HepG2 (cell line): ENCODE results near the gene TMOD2. TPM values are rescaled to one million over a fixed set of nuclear protein-coding genes. Genes with fewer than 3 reads are reported as not detected.

Source experiments
- CCDC6 ChIP-seq: sonication (generic); formaldehyde crosslinking; IDR thresholded peaks from 2 replicates; pipeline ENCODE4 v1.8.1; 2022; ENCODE audit warnings: mild to moderate bottlenecking, missing genetic modification reagents, moderate library complexity
- HES4 ChIP-seq: sonication (generic); formaldehyde crosslinking; IDR thresholded peaks from 2 replicates; pipeline ENCODE4 v1.9.0; 2021; ENCODE audit warnings: mild to moderate bottlenecking, missing genetic modification reagents, borderline replicate concordance
- KDM2A ChIP-seq: sonication (generic); formaldehyde crosslinking; IDR thresholded peaks from 2 replicates; pipeline ENCODE4 v1.4.0; 2020; ENCODE audit warnings: low read depth, missing genetic modification reagents, borderline replicate concordance
- MAFG ChIP-seq: sonication (generic); formaldehyde crosslinking; IDR thresholded peaks from 2 replicates; pipeline ENCODE4 v1.5.1; 2020; ENCODE audit warnings: mild to moderate bottlenecking, missing genetic modification reagents
- NFE2L2 ChIP-seq: fragments of 150-350 bp; IDR thresholded peaks from 2 replicates; pipeline ENCODE4 v1.6.1; 2014; ENCODE audit warnings: low read length
- PRMT3 ChIP-seq: sonication (generic); formaldehyde crosslinking; IDR thresholded peaks from 2 replicates; pipeline ENCODE4 v1.8.1; 2022; ENCODE audit warnings: low read depth, mild to moderate bottlenecking, moderate library complexity, missing genetic modification reagents, borderline replicate concordance
- SNAPC2 ChIP-seq: sonication (generic); formaldehyde crosslinking; IDR thresholded peaks from 2 replicates; pipeline ENCODE4 v1.8.1; 2022; ENCODE audit warnings: mild to moderate bottlenecking, missing genetic modification reagents
- SP2 ChIP-seq: sonication (generic); formaldehyde crosslinking; IDR thresholded peaks from 2 replicates; pipeline ENCODE4 v1.5.1; 2020; ENCODE audit warnings: mild to moderate bottlenecking, missing genetic modification reagents
- TAF1 ChIP-seq: sonication (generic); formaldehyde crosslinking; IDR thresholded peaks from 2 replicates; pipeline ENCODE4 v1.4.0; 2020; ENCODE audit warnings: missing genetic modification reagents
- TARDBP ChIP-seq: sonication (generic); formaldehyde crosslinking; IDR thresholded peaks from 2 replicates; pipeline ENCODE4 v1.8.0; 2022; ENCODE audit warnings: mild to moderate bottlenecking, missing genetic modification reagents
- ZBTB42 ChIP-seq: sonication (generic); formaldehyde crosslinking; IDR thresholded peaks from 2 replicates; pipeline ENCODE4 v1.5.0; 2020; ENCODE audit warnings: mild to moderate bottlenecking, missing genetic modification reagents
- ZKSCAN5 ChIP-seq: sonication (generic); formaldehyde crosslinking; IDR thresholded peaks from 2 replicates; pipeline ENCODE4 v1.5.1; 2020; ENCODE audit warnings: mild to moderate bottlenecking, missing genetic modification reagents
- ZNF232 ChIP-seq: sonication (generic); formaldehyde crosslinking; IDR thresholded peaks from 2 replicates; pipeline ENCODE4 v1.4.0; 2020; ENCODE audit warnings: missing genetic modification reagents, borderline replicate concordance
- ZNF260 ChIP-seq: sonication (generic); formaldehyde crosslinking; IDR thresholded peaks from 2 replicates; pipeline ENCODE4 v1.4.0; 2020; ENCODE audit warnings: missing genetic modification reagents, low read depth, mild to moderate bottlenecking, borderline replicate concordance
- ZNF367 ChIP-seq: sonication (generic); formaldehyde crosslinking; IDR thresholded peaks from 2 replicates; pipeline ENCODE4 v1.4.0; 2020; ENCODE audit warnings: missing genetic modification reagents, borderline replicate concordance
- polyA plus RNA-seq, 8 experiments: library from polyadenylated mRNA; depleted of rRNA in 3 of 8; stranded (reverse) in 7 of 8; unstranded in 1 of 8; fragments of >200 nt; fragmentation: Illumina TruSeq in 4 of 8; extraction: Trizol in 4 of 8; gene quantifications; 2 replicates each; pipeline versions ENCODE4 v1.2.1 to v1.2.3, GENCODE V29; 2011 to 2016; ENCODE audit warnings: low read depth in 4 of 8, missing spikeins in 1 of 8, mixed read lengths in 1 of 8; ENCODE audit not compliant: insufficient read depth in 1 of 8
- total RNA-seq, 5 experiments: library from RNA; depleted of rRNA; stranded (reverse); fragments of >200 nt; fragmentation: Illumina TruSeq; extraction: Trizol; gene quantifications; 2 replicates each; pipeline ENCODE4 v1.2.3, GENCODE V29; 2016; ENCODE audit warnings: low read depth in 1 of 5
- TF ChIP-seq, protein P1 (sequence below): sonication (generic); formaldehyde crosslinking; IDR thresholded peaks from 2 replicates; pipeline ENCODE4 v1.8.0; 2022; ENCODE audit warnings: missing genetic modification reagents, mild to moderate bottlenecking, inconsistent platforms, borderline replicate concordance
- TF ChIP-seq, protein P2 (sequence below): sonication (generic); formaldehyde crosslinking; IDR thresholded peaks from 2 replicates; pipeline ENCODE4 v1.4.0; 2020; ENCODE audit warnings: missing genetic modification reagents; ENCODE audit errors: not compliant biosample characterization
- TF ChIP-seq, protein P3 (sequence below), 2 experiments: sonication (generic) in 1 of 2; formaldehyde crosslinking in 1 of 2; IDR thresholded peaks; 2 replicates each; pipeline versions ENCODE4 v1.5.1 to v1.6.1; 2011 to 2020; ENCODE audit warnings: borderline replicate concordance in 1 of 2, low read depth in 1 of 2, low read length in 1 of 2, mild to moderate bottlenecking in 1 of 2, missing genetic modification reagents in 1 of 2, moderate library complexity in 1 of 2
- TF ChIP-seq, protein P4 (sequence below): IDR thresholded peaks from 2 replicates; pipeline ENCODE4 v1.6.1; 2016; ENCODE audit warnings: low read depth, control low read depth
- TF ChIP-seq, protein P5 (sequence below): sonication (generic); formaldehyde crosslinking; IDR thresholded peaks from 2 replicates; pipeline ENCODE4 v1.5.0; 2020; ENCODE audit warnings: mild to moderate bottlenecking, missing genetic modification reagents, borderline replicate concordance

Gene TMOD2
- total and polyA plus RNA-seq, 2 of the 13 experiments (the other 11 are each of a cell fraction or from before 2014, with no cell fraction given) = 0.01 to 0.02 TPM

DNA sequence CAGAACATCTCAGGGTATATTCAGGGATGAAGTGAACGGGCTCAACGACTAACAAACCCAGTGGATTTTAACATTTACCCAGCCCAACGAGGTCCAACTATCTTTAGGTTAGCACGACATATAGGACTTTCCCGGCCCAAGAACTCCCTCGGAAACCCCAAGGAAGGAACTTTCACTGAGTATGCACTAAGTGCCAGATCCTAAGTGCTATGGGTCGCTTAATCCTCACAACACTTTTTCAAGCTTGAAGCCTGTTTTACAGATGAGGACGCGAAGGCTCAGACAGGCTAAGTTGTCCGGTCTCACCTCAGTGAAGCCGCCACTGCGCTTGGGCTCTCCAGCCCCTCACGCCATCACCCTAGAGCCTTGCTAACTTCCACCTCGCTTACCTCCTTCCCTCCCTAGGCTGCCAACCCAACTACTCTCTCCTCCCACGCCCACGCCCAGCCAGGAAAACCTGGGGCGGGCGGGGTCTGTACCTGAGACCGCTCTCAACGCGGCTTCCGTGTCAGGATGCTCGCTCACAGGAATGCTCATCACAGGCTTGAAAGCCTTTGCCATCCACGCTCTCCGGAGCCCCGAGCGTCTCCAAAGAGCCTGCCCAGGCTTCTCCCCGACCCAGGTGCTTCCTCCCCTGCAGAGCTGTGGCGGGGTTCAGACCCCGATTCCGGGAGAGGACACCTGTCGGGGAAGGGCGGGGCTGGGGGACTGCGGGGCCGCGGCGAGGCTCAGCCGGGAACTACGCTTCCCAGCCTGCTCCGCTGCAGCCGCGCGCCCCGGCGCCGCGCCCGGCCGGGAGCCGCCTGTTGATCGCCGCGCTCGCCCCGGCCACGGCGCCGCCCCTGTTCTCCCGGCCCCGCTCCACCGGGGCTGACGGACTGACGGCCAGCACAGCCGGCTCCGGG is at the start of gene TMOD2 (continued):
- TF ChIP-seq, protein P1, sequence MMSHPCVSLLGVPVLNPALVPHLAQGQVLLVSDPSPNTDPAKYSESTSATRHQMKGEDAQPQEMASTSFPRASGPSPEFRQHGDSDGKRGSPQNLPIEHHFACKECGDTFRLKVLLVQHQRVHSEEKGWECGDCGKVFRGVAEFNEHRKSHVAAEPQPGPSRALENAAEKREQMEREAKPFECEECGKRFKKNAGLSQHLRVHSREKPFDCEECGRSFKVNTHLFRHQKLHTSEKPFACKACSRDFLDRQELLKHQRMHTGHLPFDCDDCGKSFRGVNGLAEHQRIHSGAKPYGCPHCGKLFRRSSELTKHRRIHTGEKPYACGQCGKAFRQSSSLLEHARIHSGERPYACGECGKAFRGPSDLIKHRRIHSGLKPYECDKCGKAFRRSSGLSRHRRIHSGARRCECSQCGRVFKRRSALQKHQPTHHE (CRISPR knock-in tag) = no peak
- TF ChIP-seq, protein P2, sequence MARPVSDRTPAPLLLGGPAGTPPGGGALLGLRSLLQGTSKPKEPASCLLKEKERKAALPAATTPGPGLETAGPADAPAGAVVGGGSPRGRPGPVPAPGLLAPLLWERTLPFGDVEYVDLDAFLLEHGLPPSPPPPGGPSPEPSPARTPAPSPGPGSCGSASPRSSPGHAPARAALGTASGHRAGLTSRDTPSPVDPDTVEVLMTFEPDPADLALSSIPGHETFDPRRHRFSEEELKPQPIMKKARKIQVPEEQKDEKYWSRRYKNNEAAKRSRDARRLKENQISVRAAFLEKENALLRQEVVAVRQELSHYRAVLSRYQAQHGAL (CRISPR knock-in tag) = no peak
- no peak for TF ChIP-seq NFE2L2
- TF ChIP-seq CCDC6 (CRISPR knock-in tag) = no peak
- TF ChIP-seq KDM2A (CRISPR knock-in tag) = peak; percentile 23; the same call in 1 of the 2 replicates
- TF ChIP-seq ZNF367 = no peak
- TF ChIP-seq SNAPC2 (CRISPR knock-in tag) = no peak
- TF ChIP-seq PRMT3 = no peak
- TF ChIP-seq ZNF260 (CRISPR knock-in tag) = no peak
- TF ChIP-seq, protein P3, sequence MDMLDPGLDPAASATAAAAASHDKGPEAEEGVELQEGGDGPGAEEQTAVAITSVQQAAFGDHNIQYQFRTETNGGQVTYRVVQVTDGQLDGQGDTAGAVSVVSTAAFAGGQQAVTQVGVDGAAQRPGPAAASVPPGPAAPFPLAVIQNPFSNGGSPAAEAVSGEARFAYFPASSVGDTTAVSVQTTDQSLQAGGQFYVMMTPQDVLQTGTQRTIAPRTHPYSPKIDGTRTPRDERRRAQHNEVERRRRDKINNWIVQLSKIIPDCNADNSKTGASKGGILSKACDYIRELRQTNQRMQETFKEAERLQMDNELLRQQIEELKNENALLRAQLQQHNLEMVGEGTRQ (IDR thresholded peaks at IDR 0.05; ENCODE audit: low read depth, low read length) = no peak
- TF ChIP-seq, protein P3 (CRISPR knock-in tag; IDR thresholded peaks at IDR 0.05; ENCODE audit: borderline replicate concordance) = no peak
- TF ChIP-seq ZBTB42 (CRISPR knock-in tag) = no peak
- TF ChIP-seq TAF1 (CRISPR knock-in tag) = no peak
- TF ChIP-seq MAFG (CRISPR knock-in tag) = no peak
- TF ChIP-seq, protein P4, sequence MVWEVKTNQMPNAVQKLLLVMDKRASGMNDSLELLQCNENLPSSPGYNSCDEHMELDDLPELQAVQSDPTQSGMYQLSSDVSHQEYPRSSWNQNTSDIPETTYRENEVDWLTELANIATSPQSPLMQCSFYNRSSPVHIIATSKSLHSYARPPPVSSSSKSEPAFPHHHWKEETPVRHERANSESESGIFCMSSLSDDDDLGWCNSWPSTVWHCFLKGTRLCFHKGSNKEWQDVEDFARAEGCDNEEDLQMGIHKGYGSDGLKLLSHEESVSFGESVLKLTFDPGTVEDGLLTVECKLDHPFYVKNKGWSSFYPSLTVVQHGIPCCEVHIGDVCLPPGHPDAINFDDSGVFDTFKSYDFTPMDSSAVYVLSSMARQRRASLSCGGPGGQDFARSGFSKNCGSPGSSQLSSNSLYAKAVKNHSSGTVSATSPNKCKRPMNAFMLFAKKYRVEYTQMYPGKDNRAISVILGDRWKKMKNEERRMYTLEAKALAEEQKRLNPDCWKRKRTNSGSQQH (CRISPR knock-in tag) = no peak
- TF ChIP-seq TARDBP (CRISPR knock-in tag) = no peak
- TF ChIP-seq, protein P5, sequence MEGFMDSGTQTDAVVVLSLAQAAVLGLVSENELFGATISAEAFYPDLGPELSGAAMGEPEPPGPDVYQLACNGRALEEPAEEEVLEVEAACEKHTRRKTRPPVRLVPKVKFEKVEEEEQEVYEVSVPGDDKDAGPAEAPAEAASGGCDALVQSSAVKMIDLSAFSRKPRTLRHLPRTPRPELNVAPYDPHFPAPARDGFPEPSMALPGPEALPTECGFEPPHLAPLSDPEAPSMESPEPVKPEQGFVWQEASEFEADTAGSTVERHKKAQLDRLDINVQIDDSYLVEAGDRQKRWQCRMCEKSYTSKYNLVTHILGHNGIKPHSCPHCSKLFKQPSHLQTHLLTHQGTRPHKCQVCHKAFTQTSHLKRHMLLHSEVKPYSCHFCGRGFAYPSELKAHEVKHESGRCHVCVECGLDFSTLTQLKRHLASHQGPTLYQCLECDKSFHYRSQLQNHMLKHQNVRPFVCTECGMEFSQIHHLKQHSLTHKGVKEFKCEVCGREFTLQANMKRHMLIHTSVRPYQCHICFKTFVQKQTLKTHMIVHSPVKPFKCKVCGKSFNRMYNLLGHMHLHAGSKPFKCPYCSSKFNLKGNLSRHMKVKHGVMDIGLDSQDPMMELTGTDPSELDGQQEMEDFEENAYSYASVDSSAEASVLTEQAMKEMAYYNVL (CRISPR knock-in tag) = no peak
- TF ChIP-seq HES4 (CRISPR knock-in tag) = no peak
- TF ChIP-seq SP2 = no peak
- no peak for TF ChIP-seq ZKSCAN5
- TF ChIP-seq ZNF232 (CRISPR knock-in tag) = no peak
